ENCODE results near the gene SPATA20. TPM values are rescaled to one million over a fixed set of nuclear protein-coding genes. Genes with fewer than 3 reads are reported as not detected.
A peak's percentile ranks its signal among the peaks of the same experiment; 100 is the strongest.

SPATA20 gene
- total RNA-seq, 2 donors from 2014 or later: 61.1 to 66.7 TPM

DNA sequence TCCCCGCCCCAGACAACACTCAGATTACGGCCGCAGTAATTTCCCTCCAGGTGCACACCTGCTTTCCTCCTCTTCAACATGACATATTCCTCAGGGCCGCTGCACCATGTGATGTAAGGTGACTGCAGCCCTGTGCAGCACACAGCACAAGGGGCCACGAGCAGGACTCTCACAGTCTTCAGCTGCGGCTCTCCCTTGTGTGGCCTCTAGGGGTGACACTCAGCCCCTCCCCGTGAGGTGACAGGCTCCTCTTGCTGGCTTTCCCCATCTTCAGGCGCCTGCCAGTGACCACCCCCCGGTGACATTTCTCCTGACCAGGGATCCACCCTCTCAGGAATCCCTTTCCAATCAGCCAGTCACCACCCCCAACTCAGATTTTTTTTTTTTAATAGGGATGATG, 56.4 kb downstream of the SPATA20 start:
- ATAC-seq: peak; percentile 48
- no peak for DNase-seq
- intact Hi-C loops (cut with DNase I, micrococcal nuclease): no loop called here

DNA sequence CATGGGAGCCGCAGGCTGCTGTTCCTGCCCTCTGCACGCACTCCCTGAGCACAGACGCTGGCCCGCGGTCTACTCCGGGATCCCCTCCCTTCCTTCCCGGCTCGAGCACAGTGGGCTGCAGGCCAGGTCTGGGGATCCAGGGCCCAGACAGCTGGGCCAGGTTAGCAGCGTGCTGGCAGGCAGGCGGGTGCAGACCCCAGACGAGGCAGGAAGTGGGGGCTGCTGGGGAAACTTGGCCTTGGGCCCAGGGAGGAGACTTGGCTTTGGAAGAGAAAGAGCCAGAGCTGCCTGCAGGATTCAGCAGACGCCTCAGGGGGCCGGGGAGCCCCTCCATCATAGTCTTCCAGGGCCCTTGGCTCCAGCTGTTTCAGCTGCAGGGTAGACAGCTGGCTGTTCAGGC, 57.5 kb downstream of the SPATA20 start:
- intact Hi-C loops (cut with DNase I, micrococcal nuclease): no loop called here
- peak; percentile 24 to 34 for DNase-seq
- ATAC-seq: no peak

DNA sequence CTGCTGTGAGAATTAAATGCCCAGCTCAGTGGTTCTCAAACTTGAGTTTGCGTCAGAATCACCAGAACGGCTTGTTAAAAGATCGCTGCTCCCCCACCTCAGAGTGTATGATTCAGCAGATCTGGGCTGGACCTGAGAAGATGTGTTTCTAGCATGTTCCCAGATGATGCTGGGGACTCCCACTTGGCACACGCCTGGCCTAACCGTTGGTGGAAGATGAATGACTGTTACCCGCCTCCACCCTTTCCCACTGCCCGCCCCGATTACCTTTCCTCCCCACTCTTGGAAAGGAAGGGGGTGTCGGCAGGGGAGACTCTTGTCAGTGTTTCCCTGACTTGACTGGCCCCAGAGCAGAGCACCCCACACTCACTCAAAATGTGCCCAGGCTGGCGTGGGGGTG, 58.5 kb downstream of the SPATA20 start:
- ATAC-seq: no peak
- intact Hi-C loops (cut with DNase I, micrococcal nuclease): no loop called here
- DNase-seq: no peak

Other genes starting within 250 kb of the SPATA20 start
- 10 to 100 TPM; 18.1 to 20.2 TPM for gene XYLT2, start 201.0 kb upstream of the SPATA20 start, total RNA-seq
- gene MRPL27, start 174.0 kb upstream of the SPATA20 start, total RNA-seq: 10 to 100 TPM; 73.4 to 85.4 TPM
- 1 to 10 TPM in 1 of 2 donors, under 1 TPM in 1; 0.61 to 1.9 TPM for gene EME1, start 173.9 kb upstream of the SPATA20 start, total RNA-seq
- 100 to 1,000 TPM; 113 to 155 TPM for gene LRRC59, start 149.7 kb upstream of the SPATA20 start, total RNA-seq
- 100 to 1,000 TPM; 146 to 150 TPM for gene ACSF2, start 121.0 kb upstream of the SPATA20 start, total RNA-seq
- gene CHAD, start 78.3 kb upstream of the SPATA20 start, total RNA-seq: 1 to 10 TPM; 4.5 to 7.1 TPM
- 10 to 100 TPM; 29.1 to 33.9 TPM for gene RSAD1, start 68.3 kb upstream of the SPATA20 start, total RNA-seq
- gene MYCBPAP, start 38.7 kb upstream of the SPATA20 start, total RNA-seq: 1 to 10 TPM; 2.1 to 2.8 TPM
- 10 to 100 TPM; 40.1 to 58.5 TPM for gene EPN3, start 14.4 kb upstream of the SPATA20 start, total RNA-seq
- under 1 TPM; 0.03 to 0.06 TPM for gene CACNA1G, start 13.5 kb downstream of the SPATA20 start, total RNA-seq
- 100 to 1,000 TPM; 251 to 373 TPM for gene ABCC3, start 87.7 kb downstream of the SPATA20 start, total RNA-seq
- 10 to 100 TPM; 23.9 to 28.8 TPM for gene ANKRD40, start 160.7 kb downstream of the SPATA20 start, total RNA-seq
- gene LUC7L3, start 172.4 kb downstream of the SPATA20 start, total RNA-seq: 100 to 1,000 TPM in 1 of 2 donors, 10 to 100 TPM in 1; 90.0 to 110 TPM
- gene ANKRD40CL, start 220.3 kb downstream of the SPATA20 start, total RNA-seq: 10 to 100 TPM; 63.4 to 75.8 TPM